Gastroesophageal sphincter (tissue), 4 donors: Measurements from ENCODE around the gene CCDC71L. TPM values are rescaled to one million over a fixed set of nuclear protein-coding genes. Genes with fewer than 3 reads are reported as not detected.

Source experiments
- ATAC-seq: fragments of 150-250 bp; one replicate; pipeline ENCODE4 v1.9.1; 2016; ENCODE audit warnings: mild to moderate bottlenecking, moderate library complexity
- H3K27ac ChIP-seq, 4 donors: fragments of 200-600 bp; sonication (generic) in 3 of 4; 1 replicate in 3 of 4; 2 replicates in 1 of 4; pipeline ENCODE4 v1.5.1; 2016 to 2019
- H3K27me3 ChIP-seq: fragments of 200-600 bp; sonication (generic); one replicate; pipeline ENCODE4 v1.5.1; 2019
- H3K36me3 ChIP-seq, 2 donors: fragments of 200-600 bp; sonication (generic); one replicate each; pipeline ENCODE4 v1.5.1; 2019; ENCODE audit warnings: control low read depth in 1 of 2
- H3K4me1 ChIP-seq, 3 donors: fragments of 200-600 bp; sonication (generic); 1 replicate in 2 of 3; 2 replicates in 1 of 3; pipeline ENCODE4 v1.5.1; 2016 to 2019; ENCODE audit warnings: control low read depth in 2 of 3
- H3K4me3 ChIP-seq, 2 donors: fragments of 200-600 bp; sonication (generic); one replicate each; pipeline ENCODE4 v1.5.1; 2019; ENCODE audit warnings: mild to moderate bottlenecking in 1 of 2, moderate library complexity in 1 of 2
- H3K9me3 ChIP-seq, 3 donors: fragments of 200-600 bp; sonication (generic); one replicate each; pipeline ENCODE4 v1.5.1; 2017 to 2019; ENCODE audit warnings: control low read depth in 2 of 3
- EP300 ChIP-seq: sonication (generic); formaldehyde crosslinking; IDR thresholded peaks from one replicate; pipeline ENCODE4 v1.6.1; 2017; ENCODE audit warnings: antibody characterized with exemption, mild to moderate bottlenecking
- POLR2A ChIP-seq, 2 donors: fragments of 450-650 bp; IDR thresholded peaks; one replicate each; pipeline ENCODE4 v1.6.1; 2017; ENCODE audit warnings: antibody characterized with exemption in 2 of 2, mild to moderate bottlenecking in 2 of 2, moderate library complexity in 1 of 2
- POLR2AphosphoS5 ChIP-seq: sonication (generic); formaldehyde crosslinking; IDR thresholded peaks from one replicate; pipeline ENCODE4 v1.6.1; 2017; ENCODE audit warnings: antibody characterized with exemption
- WGBS, 2 donors: methylation state at CpG; one replicate each; pipeline ENCODE4 v1.1.5; 2018; ENCODE audit warnings: low coverage in 1 of 2; 5-methylcytosine and 5-hydroxymethylcytosine counted together
- total RNA-seq, 4 donors: library from RNA; depleted of rRNA; stranded (reverse); fragments of >200 nt; gene quantifications; one replicate each; pipeline ENCODE4 v1.1.0, GENCODE V29; 2016
- TF ChIP-seq, protein P1 (sequence below), 4 experiments: fragments of 200-600 bp in 2 of 4; fragments of 450-650 bp in 2 of 4; sonication (generic) in 1 of 4; IDR thresholded peaks; one replicate each; pipeline ENCODE4 v1.5.1; 2017 to 2019; ENCODE audit warnings: antibody characterized with exemption in 4 of 4, mild to moderate bottlenecking in 2 of 4, moderate library complexity in 2 of 4

CCDC71L gene
- total RNA-seq, 4 donors from 2014 or later: 24.0 to 80.1 (median 32.2) TPM

- Histone ChIP-seq H3K27me3 (no peaks in the 10 kb centered on the region), H3K9me3 (peaks cover 0 to 3% (median 0%) of the 10 kb centered on the region in 3 donors), H3K27ac (no peak overlapping the region), H3K36me3 (no peaks in the 10 kb centered on the region), H3K4me1 (no peaks in the 10 kb centered on the region), H3K4me3 (no peak overlapping the region)
- TF ChIP-seq, protein P1, sequence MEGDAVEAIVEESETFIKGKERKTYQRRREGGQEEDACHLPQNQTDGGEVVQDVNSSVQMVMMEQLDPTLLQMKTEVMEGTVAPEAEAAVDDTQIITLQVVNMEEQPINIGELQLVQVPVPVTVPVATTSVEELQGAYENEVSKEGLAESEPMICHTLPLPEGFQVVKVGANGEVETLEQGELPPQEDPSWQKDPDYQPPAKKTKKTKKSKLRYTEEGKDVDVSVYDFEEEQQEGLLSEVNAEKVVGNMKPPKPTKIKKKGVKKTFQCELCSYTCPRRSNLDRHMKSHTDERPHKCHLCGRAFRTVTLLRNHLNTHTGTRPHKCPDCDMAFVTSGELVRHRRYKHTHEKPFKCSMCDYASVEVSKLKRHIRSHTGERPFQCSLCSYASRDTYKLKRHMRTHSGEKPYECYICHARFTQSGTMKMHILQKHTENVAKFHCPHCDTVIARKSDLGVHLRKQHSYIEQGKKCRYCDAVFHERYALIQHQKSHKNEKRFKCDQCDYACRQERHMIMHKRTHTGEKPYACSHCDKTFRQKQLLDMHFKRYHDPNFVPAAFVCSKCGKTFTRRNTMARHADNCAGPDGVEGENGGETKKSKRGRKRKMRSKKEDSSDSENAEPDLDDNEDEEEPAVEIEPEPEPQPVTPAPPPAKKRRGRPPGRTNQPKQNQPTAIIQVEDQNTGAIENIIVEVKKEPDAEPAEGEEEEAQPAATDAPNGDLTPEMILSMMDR (IDR thresholded peaks at IDR 0.05): no peak
- TF ChIP-seq EP300: no peak
- TF ChIP-seq POLR2AphosphoS5: no peak
- TF ChIP-seq POLR2A (IDR thresholded peaks at IDR 0.05): no peak
- no peak for ATAC-seq
- WGBS, 2 donors: 89% methylated on average over 1 of the region's 1 CpG; no CpG with 5 or more reads in 1 of the 2 donors
Observed at GRCh38 chr7:106671160-106671559, 10.2 kb upstream of the CCDC71L start.

GRCh38 chr7:106668861-106669524, 8.0 kb upstream of the CCDC71L start:
- no peak for ATAC-seq
- Histone ChIP-seq H3K9me3 (peaks cover 0 to 8% (median 0%) of the 10 kb centered on the region in 3 donors), H3K4me1 (no peaks in the 10 kb centered on the region), H3K27ac (no peak overlapping the region), H3K27me3 (no peaks in the 10 kb centered on the region), H3K4me3 (no peak overlapping the region), H3K36me3 (no peaks in the 10 kb centered on the region)
- WGBS, 2 donors: 77 to 97% methylated on average over 4 to 6 of the region's 6 CpGs
- TF ChIP-seq POLR2A (IDR thresholded peaks at IDR 0.05) (no peak), EP300 (no peak), POLR2AphosphoS5 (no peak)
- TF ChIP-seq, protein P1 (IDR thresholded peaks at IDR 0.05): no peak

DNA sequence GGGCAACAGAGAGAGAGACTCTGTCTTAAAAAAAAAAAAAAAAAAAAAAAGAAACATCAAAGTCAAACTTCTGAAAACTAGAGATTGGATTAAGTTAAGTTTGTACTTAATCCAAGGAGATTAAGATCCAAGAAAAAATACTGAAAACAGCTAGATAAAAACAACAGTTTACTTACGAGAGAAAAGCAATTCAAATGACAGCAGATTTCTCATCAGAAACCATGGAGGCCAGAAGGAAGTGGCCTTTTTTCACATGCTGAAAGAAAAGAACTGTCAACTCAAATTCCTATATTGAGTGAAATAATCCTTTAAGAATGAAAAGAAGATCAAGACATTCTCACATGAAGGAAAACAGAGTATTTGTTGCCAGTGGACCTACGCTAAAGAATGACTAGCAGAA, 5.4 kb upstream of the CCDC71L start:
- WGBS, 2 donors: 76 to 93% methylated on average over 2 of the region's 2 CpGs
- no peak overlapping the region for H3K4me3 ChIP-seq
- peaks cover 0 to 8% (median 0%) of the 10 kb centered on the region in 3 donors for H3K9me3 ChIP-seq
- H3K4me1 ChIP-seq: no peaks in the 10 kb centered on the region
- no peak for TF ChIP-seq EP300
- TF ChIP-seq POLR2A (IDR thresholded peaks at IDR 0.05): no peak
- TF ChIP-seq, protein P1 (IDR thresholded peaks at IDR 0.05): no peak
- TF ChIP-seq POLR2AphosphoS5: no peak
- H3K36me3 ChIP-seq: no peaks in the 10 kb centered on the region
- no peak for ATAC-seq
- no peaks in the 10 kb centered on the region for H3K27me3 ChIP-seq
- H3K27ac ChIP-seq: no peak overlapping the region

GRCh38 chr7:106664343-106664742, 3.4 kb upstream of the CCDC71L start:
- Histone ChIP-seq H3K27me3 (no peaks in the 10 kb centered on the region), H3K4me1 (peaks cover 0 to 2% (median 0%) of the 10 kb centered on the region in 3 donors), H3K9me3 (peaks cover 0 to 8% (median 0%) of the 10 kb centered on the region in 3 donors), H3K36me3 (no peaks in the 10 kb centered on the region), H3K4me3 (no peak overlapping the region), H3K27ac (no peak overlapping the region)
- no peak for ATAC-seq
- TF ChIP-seq EP300 (no peak), POLR2AphosphoS5 (no peak), POLR2A (IDR thresholded peaks at IDR 0.05) (no peak)
- TF ChIP-seq, protein P1 (IDR thresholded peaks at IDR 0.05): no peak
- 63 to 91% methylated on average over 3 of the region's 3 CpGs for WGBS, 2 donors
